Measurements from ENCODE around the gene APOB. TPM values are rescaled to one million over a fixed set of nuclear protein-coding genes. Genes with fewer than 3 reads are reported as not detected.

Gene APOB
- total and polyA plus RNA-seq, 2 of the 13 experiments (the other 11 are each of a cell fraction or from before 2014, with no cell fraction given), result 1,569 to 2,515 TPM

DNA sequence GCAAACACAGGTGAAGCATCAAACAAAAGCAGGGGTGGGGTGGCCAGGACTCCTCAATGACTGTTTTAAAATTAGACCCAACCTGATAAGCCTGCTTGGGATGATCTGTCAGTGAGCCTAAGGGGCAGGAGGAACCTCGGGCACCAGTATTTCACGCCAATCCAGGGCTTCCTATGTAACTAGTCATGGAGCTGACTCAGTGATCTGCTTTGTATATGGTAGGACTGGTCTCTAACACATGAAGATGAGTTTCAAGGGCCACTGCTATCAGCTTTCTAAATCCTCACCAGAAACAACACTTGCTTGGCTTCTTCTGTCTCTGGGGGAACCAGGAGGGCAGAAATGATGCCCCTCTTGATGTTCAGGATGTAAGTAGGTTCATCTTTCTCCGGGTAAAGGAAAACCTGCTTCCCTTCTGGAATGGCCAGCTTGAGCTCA is 6.2 kb downstream of the APOB start (continued):
- TF ChIP-seq TSC22D2 (CRISPR knock-in tag; IDR thresholded peaks at IDR 0.05; ENCODE audit: borderline replicate concordance) (no peak), ZC3H13 (CRISPR knock-in tag; IDR thresholded peaks at IDR 0.05) (peak; percentile 14), HOXA9 (CRISPR knock-in tag; IDR thresholded peaks at IDR 0.05; ENCODE audit: borderline replicate concordance) (peak; percentile 73; the same call in 1 of the 2 replicates), MYC (CRISPR knock-in tag; IDR thresholded peaks at IDR 0.05; ENCODE audit: borderline replicate concordance) (no peak), LCORL (IDR thresholded peaks at IDR 0.05) (no peak), LCORL (CRISPR knock-in tag; IDR thresholded peaks at IDR 0.05) (0 out of 2 replicates have a peak, but pooled peaks have one; percentile 2), RFXANK (CRISPR knock-in tag; IDR thresholded peaks at IDR 0.05) (0 out of 2 replicates have a peak, but pooled peaks have one; percentile 52), DR1 (CRISPR knock-in tag; IDR thresholded peaks at IDR 0.05) (no peak), ZKSCAN1 (IDR thresholded peaks at IDR 0.05; ENCODE audit: low read length) (no peak), MEF2D (CRISPR knock-in tag; IDR thresholded peaks at IDR 0.05) (no peak), RFX1 (IDR thresholded peaks at IDR 0.05) (no peak), EZH2 (conservative IDR thresholded peaks at IDR 0.05; ENCODE audit: low read depth, low read length) (no peak), ZNF569 (CRISPR knock-in tag; IDR thresholded peaks at IDR 0.05; ENCODE audit: borderline replicate concordance) (no peak), SP5 (CRISPR knock-in tag; IDR thresholded peaks at IDR 0.05; ENCODE audit: borderline replicate concordance, low read depth) (no peak), ZNF841 (CRISPR knock-in tag; IDR thresholded peaks at IDR 0.05; ENCODE audit: borderline replicate concordance) (peak; percentile 84), CBX1 (IDR thresholded peaks at IDR 0.05; ENCODE audit: low read depth) (no peak), SP4 (CRISPR knock-in tag; IDR thresholded peaks at IDR 0.05) (no peak)
- TF ChIP-seq, protein P1, sequence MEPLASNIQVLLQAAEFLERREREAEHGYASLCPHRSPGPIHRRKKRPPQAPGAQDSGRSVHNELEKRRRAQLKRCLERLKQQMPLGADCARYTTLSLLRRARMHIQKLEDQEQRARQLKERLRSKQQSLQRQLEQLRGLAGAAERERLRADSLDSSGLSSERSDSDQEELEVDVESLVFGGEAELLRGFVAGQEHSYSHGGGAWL (CRISPR knock-in tag; IDR thresholded peaks at IDR 0.05), result no peak
- TF ChIP-seq, protein P2, sequence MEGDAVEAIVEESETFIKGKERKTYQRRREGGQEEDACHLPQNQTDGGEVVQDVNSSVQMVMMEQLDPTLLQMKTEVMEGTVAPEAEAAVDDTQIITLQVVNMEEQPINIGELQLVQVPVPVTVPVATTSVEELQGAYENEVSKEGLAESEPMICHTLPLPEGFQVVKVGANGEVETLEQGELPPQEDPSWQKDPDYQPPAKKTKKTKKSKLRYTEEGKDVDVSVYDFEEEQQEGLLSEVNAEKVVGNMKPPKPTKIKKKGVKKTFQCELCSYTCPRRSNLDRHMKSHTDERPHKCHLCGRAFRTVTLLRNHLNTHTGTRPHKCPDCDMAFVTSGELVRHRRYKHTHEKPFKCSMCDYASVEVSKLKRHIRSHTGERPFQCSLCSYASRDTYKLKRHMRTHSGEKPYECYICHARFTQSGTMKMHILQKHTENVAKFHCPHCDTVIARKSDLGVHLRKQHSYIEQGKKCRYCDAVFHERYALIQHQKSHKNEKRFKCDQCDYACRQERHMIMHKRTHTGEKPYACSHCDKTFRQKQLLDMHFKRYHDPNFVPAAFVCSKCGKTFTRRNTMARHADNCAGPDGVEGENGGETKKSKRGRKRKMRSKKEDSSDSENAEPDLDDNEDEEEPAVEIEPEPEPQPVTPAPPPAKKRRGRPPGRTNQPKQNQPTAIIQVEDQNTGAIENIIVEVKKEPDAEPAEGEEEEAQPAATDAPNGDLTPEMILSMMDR (CRISPR knock-in tag; IDR thresholded peaks at IDR 0.05), result no peak
- TF ChIP-seq, protein P3, sequence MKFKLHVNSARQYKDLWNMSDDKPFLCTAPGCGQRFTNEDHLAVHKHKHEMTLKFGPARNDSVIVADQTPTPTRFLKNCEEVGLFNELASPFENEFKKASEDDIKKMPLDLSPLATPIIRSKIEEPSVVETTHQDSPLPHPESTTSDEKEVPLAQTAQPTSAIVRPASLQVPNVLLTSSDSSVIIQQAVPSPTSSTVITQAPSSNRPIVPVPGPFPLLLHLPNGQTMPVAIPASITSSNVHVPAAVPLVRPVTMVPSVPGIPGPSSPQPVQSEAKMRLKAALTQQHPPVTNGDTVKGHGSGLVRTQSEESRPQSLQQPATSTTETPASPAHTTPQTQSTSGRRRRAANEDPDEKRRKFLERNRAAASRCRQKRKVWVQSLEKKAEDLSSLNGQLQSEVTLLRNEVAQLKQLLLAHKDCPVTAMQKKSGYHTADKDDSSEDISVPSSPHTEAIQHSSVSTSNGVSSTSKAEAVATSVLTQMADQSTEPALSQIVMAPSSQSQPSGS (CRISPR knock-in tag; IDR thresholded peaks at IDR 0.05), result no peak
- TF ChIP-seq, protein P4, sequence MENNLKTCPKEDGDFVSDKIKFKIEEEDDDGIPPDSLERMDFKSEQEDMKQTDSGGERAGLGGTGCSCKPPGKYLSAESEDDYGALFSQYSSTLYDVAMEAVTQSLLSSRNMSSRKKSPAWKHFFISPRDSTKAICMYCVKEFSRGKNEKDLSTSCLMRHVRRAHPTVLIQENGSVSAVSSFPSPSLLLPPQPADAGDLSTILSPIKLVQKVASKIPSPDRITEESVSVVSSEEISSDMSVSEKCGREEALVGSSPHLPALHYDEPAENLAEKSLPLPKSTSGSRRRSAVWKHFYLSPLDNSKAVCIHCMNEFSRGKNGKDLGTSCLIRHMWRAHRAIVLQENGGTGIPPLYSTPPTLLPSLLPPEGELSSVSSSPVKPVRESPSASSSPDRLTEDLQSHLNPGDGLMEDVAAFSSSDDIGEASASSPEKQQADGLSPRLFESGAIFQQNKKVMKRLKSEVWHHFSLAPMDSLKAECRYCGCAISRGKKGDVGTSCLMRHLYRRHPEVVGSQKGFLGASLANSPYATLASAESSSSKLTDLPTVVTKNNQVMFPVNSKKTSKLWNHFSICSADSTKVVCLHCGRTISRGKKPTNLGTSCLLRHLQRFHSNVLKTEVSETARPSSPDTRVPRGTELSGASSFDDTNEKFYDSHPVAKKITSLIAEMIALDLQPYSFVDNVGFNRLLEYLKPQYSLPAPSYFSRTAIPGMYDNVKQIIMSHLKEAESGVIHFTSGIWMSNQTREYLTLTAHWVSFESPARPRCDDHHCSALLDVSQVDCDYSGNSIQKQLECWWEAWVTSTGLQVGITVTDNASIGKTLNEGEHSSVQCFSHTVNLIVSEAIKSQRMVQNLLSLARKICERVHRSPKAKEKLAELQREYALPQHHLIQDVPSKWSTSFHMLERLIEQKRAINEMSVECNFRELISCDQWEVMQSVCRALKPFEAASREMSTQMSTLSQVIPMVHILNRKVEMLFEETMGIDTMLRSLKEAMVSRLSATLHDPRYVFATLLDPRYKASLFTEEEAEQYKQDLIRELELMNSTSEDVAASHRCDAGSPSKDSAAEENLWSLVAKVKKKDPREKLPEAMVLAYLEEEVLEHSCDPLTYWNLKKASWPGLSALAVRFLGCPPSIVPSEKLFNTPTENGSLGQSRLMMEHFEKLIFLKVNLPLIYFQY (CRISPR knock-in tag; IDR thresholded peaks at IDR 0.05; ENCODE audit: borderline replicate concordance), result no peak
- TF ChIP-seq, protein P5, sequence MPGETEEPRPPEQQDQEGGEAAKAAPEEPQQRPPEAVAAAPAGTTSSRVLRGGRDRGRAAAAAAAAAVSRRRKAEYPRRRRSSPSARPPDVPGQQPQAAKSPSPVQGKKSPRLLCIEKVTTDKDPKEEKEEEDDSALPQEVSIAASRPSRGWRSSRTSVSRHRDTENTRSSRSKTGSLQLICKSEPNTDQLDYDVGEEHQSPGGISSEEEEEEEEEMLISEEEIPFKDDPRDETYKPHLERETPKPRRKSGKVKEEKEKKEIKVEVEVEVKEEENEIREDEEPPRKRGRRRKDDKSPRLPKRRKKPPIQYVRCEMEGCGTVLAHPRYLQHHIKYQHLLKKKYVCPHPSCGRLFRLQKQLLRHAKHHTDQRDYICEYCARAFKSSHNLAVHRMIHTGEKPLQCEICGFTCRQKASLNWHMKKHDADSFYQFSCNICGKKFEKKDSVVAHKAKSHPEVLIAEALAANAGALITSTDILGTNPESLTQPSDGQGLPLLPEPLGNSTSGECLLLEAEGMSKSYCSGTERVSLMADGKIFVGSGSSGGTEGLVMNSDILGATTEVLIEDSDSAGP (CRISPR knock-in tag; IDR thresholded peaks at IDR 0.05; ENCODE audit: borderline replicate concordance), result no peak

All from HepG2 (cell line).